Activated CD4-positive, alpha-beta T cell treated with anti-CD3 and anti-CD28 coated beads for 4 hours (primary cell): ENCODE results near the gene ISOC2.

Experiments
- DNase-seq, 2 donors: peaks; one replicate each; pipeline ENCODE4 v3.0.0-alpha.2; 2020

Gene ISOC2

DNA sequence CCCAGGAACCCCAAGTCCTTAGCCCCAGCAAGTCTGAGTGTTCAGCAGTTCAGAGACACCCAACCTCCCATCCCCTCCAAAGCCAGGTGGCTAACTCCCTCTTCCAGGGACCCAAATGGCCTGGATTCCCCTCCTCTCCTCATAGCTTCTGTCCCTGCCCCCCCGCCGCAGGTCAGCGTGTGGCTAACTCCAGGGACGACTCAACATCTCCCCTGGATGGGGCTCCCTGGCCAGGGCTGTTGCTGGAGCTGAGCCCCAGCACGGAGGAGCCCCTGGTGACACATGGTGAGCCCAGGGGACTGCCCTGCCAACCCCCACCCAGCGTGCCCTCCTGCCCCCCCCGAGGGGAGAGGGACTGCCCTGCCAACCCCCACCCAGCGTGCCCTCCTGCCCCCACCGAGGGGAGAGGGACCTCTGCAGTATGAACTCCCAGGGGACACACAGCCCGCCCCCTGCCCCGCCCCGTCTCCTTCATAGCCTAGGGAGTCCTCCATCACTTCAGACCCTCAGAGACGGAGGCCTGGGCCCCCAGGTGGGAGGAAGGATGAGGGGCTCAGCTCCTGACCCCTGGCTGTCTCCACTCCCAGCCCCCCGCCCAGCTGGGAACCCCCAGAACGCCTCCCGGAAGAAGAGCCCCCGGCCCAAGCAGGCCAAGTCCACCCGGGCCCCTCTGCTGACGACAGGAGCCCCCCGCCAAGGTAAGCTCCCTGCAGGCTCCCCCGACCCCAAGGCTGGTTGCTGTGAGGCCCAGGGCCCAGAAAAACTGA is 28.5 kb upstream of the ISOC2 start:
- no peak for DNase-seq

DNA sequence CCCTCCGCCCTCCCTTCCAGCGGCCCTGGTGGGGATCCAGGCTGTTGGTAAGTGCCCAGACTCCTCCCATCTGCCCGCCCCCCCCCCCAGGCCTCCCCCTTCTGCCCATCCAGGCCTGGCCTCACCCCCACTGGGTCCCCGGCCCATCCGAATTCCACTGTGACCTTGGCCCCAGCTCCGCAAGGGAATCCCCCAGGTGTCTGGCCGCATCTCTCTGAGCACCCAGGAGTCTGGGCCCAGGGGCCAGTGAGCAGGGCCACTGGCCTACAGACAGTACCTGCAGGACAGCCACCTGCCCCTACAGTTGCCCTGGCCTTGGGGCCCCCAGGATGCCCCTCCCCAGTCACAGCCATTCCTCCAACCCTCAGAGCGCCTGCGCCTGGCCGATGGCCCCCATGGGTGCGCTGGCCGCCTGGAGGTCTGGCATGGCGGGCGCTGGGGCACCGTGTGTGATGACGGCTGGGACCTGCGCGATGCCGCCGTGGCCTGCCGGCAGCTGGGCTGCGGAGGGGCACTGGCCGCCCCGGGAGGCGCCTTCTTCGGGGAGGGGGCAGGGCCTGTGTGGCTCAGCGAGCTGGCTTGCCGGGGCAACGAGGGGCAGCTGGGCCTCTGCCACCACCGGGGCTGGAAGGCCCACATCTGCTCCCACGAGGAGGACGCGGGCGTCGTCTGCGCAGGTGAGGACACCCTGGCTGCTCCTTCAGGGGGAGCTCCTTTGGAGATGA is 27.7 kb upstream of the ISOC2 start:
- DNase-seq: no peak

DNA sequence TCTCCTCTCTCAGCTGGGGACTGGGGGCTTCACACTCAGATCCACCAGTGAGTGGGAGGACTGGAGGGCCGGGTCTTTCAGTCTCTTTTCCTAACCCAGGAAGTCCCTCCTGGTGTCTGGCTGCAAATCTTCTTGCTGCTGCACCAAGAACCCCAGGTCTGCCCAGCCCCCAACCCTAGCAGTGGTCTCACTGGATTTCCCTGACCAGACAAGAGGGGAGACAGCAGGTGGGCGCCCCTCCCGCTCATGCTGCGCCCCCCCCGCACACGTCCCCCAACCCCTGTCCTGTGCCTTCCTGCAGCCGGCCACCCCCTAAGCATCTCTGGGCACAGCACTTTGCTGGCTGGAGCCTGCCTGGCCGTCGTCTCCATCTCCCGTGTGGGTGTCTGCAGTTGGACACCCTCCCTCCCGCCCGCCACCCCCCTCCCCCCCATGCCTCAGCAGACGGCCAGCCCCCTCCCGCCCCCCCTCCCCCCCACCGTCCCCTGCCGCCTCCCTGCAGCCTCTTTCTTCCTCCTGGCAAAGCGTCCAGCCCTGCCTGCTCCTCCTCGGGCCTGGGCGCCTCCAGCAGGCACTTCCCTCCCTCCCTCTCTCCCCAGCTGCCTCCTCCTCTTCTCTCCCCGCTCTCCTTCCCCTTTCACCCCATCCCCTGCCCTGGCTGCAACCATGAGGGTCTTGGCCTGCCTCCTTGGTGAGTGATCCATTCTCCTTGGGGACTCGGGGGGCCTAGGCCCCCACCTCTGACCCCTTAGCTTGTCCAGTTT is 26.7 kb upstream of the ISOC2 start, which contains the start of gene SSC5D:
TSS of gene SSC5D (plus strand) at position 513 of the 764 bp plus-strand sequence. CDS start at position 667, 154 bp downstream.
- no peak for DNase-seq

- peak; percentile 60 to 69 for DNase-seq
These were observed 25.8 kb upstream of the ISOC2 start for GRCh38 chr19:55486971-55487923.

GRCh38 chr19:55486043-55486970 is 24.9 kb upstream of the ISOC2 start:
- no peak for DNase-seq

DNA sequence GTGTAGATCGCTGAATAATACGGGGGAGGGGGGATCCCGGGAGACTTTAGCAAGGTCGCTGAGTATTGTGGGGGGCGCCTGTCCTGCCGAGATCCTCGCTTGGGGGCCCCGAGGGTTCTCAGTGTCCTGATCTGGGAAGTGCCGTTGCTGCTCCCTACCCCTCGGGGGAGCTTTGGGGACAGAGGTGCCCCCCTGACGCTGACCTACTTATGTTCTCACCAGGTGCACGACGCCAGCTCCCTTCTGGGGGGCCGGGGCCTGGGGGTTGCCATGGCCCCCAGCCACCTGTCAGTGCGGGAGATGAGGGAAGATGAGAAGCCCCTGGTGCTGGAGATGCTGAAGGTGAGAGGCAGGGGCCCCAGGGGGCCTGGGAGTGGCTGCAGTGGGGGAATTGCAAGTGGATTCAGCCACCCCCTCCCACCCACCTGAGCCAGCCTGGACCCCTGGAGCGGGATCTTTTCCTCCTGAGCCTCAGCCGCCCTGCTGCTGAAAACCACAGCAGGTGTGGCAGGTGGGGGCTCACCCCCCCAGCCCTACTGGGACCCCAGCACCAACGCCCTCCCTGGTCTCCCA is 24.1 kb upstream of the ISOC2 start:
- no peak for DNase-seq

- peak; percentile 42 to 58 for DNase-seq
These were observed 23.4 kb upstream of the ISOC2 start, which contains the start of gene NAT14 for GRCh38 chr19:55484593-55485438. TSS of gene NAT14 (plus strand) at chr19:55485188. CDS start at chr19:55485709, 521 bp downstream.

GRCh38 chr19:55483706-55484592 is 22.5 kb upstream of the ISOC2 start:
- no peak for DNase-seq

DNA sequence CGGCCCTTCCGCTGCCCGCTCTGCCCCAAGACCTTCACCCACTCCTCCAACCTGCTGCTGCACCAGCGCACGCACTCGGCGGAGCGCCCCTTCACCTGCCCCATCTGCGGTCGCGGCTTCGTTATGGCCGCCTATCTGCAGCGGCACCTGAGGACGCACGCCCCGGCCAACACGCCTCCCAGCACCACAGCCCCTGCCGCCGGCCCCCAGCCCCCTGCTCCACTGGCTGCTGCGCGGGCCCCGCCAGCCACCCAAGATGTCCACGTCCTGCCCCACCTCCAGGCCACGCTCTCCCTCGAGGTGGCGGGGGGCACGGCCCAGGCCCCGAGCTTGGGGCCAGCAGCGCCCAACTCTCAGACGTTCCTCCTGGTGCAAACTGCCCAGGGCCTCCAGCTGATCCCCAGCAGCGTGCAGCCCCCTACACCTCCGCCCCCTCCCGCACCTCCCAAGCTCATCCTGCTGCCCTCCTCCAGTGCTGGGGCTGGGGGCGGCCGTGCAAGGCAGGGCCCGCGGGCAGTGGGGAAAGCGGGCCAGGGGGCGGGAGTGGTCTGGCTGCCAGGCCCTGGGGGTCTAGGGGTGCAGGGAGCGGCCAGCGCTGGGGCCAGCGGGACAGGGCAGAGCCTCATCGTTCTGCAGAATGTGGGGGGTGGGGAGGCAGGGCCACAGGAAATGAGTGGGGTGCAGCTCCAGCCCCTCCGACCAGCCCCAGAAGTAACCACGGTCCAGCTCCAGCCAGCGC is 21.7 kb upstream of the ISOC2 start:
- no peak for DNase-seq

DNA sequence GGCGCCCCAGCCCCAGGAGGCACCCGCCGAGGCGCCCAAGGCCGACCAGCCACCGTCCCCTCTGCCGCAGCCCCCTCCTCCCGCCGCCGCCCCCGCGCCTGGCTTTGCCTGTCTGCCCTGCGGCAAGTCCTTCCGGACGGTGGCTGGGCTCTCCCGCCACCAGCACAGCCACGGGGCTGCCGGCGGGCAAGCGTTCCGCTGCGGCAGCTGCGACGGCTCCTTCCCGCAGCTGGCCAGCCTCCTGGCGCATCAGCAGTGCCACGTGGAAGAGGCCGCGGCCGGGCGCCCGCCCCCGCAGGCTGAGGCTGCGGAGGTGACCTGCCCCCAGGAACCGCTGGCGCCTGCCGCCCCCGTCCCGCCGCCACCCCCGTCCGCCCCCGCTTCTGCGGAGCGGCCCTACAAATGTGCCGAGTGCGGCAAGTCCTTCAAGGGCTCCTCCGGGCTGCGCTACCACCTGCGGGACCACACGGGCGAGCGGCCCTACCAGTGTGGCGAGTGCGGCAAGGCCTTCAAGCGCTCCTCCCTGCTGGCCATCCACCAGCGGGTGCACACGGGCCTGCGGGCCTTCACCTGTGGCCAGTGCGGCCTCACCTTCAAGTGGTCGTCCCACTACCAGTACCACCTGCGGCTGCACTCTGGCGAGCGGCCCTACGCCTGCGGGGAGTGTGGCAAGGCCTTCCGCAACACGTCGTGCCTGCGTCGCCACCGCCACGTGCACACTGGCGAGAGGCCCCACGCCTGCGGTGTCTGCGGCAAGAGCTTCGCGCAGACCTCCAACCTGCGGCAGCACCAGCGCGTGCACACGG is 20.9 kb upstream of the ISOC2 start:
- no peak for DNase-seq

GRCh38 chr19:55481794-55482155 is 20.3 kb upstream of the ISOC2 start:
- DNase-seq: no peak

- DNase-seq: no peak
These were observed 19.8 kb upstream of the ISOC2 start for GRCh38 chr19:55481148-55481793.

- no peak for DNase-seq
These were observed 18.2 kb upstream of the ISOC2 start for GRCh38 chr19:55479451-55480230.

DNA sequence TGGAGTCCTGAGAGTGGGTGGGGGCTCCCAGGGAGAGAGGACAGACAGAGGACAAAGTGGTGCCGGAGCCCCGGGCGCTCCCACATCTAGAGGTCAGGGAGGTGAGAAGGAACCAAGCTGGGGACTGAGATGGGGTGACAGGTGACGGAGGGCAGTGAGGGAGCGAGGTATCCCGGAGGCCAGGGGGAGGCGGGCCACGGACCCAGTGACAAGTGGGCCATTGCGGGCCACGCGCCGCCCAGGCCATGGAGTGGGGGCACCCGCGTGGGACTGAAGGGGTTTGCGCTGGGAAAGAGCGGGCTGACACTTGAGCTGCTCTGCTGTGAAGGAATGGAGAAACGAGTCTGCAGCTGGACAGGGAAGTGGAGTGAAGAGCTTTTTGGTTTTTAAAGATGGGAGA is 17.6 kb upstream of the ISOC2 start:
- no peak for DNase-seq

GRCh38 chr19:55478364-55478763 is 16.9 kb upstream of the ISOC2 start:
- DNase-seq: no peak

- no peak for DNase-seq
These were observed 16.5 kb upstream of the ISOC2 start for GRCh38 chr19:55477905-55478304.
